ENCODE data around the gene LGALS4.

Gene LGALS4

GRCh38 chr19:38848299-38849146, 35.8 kb upstream of the LGALS4 start:
- Mint-ChIP-seq H3K4me3 (peak overlapping the region; percentile 94), H3K36me3 (peaks cover 91% of the 10 kb centered on the region), H3K9me3 (no peaks in the 10 kb centered on the region), H3K27ac (peak overlapping the region; percentile 98), H3K4me1 (peaks cover 72% of the 10 kb centered on the region)
- DNase-seq (ENCODE audit: low spot score in 2 of 2) (peak in 1 of 2 donors; percentile 59), ATAC-seq (no peak)

GRCh38 chr19:38846097-38846496, 33.4 kb upstream of the LGALS4 start:
- H3K9me3 Mint-ChIP-seq, result no peaks in the 10 kb centered on the region
- ATAC-seq (no peak), DNase-seq (ENCODE audit: low spot score in 2 of 2) (no peak)
- H3K27ac Mint-ChIP-seq, result peak overlapping the region; percentile 90
- peak overlapping the region; percentile 94 for H3K4me3 Mint-ChIP-seq
- H3K36me3 Mint-ChIP-seq, result peaks cover 100% of the 10 kb centered on the region
- H3K4me1 Mint-ChIP-seq, result peaks cover 76% of the 10 kb centered on the region

GRCh38 chr19:38845374-38846024, 32.8 kb upstream of the LGALS4 start:
- peak overlapping the region; percentile 94 for H3K4me3 Mint-ChIP-seq
- no peak for DNase-seq (ENCODE audit: low spot score in 2 of 2)
- peaks cover 78% of the 10 kb centered on the region for H3K4me1 Mint-ChIP-seq
- H3K9me3 Mint-ChIP-seq, result no peaks in the 10 kb centered on the region
- ATAC-seq, result no peak
- H3K36me3 Mint-ChIP-seq, result peaks cover 100% of the 10 kb centered on the region
- peak overlapping the region; percentile 90 for H3K27ac Mint-ChIP-seq

- peaks cover 100% of the 10 kb centered on the region for H3K36me3 Mint-ChIP-seq
- peak overlapping the region; percentile 90 for H3K27ac Mint-ChIP-seq
- ATAC-seq, result peak; percentile 37
- DNase-seq (ENCODE audit: low spot score in 2 of 2), result no peak
- H3K4me3 Mint-ChIP-seq, result peak overlapping the region; percentile 69
- peaks cover 89% of the 10 kb centered on the region for H3K4me1 Mint-ChIP-seq
- no peaks in the 10 kb centered on the region for H3K9me3 Mint-ChIP-seq
Measured at GRCh38 chr19:38844093-38844686, 31.4 kb upstream of the LGALS4 start.

- peak overlapping the region; percentile 69 for H3K4me3 Mint-ChIP-seq
- H3K36me3 Mint-ChIP-seq, result peaks cover 100% of the 10 kb centered on the region
- no peaks in the 10 kb centered on the region for H3K9me3 Mint-ChIP-seq
- no peak for DNase-seq (ENCODE audit: low spot score in 2 of 2)
- H3K27ac Mint-ChIP-seq, result peak overlapping the region; percentile 90
- H3K4me1 Mint-ChIP-seq, result peaks cover 90% of the 10 kb centered on the region
- ATAC-seq, result no peak
Measured at GRCh38 chr19:38843175-38843758, 30.5 kb upstream of the LGALS4 start.

GRCh38 chr19:38842439-38843174, 29.9 kb upstream of the LGALS4 start:
- H3K36me3 Mint-ChIP-seq, result peaks cover 100% of the 10 kb centered on the region
- H3K4me3 Mint-ChIP-seq, result peak overlapping the region; percentile 69
- peak overlapping the region; percentile 90 for H3K27ac Mint-ChIP-seq
- no peaks in the 10 kb centered on the region for H3K9me3 Mint-ChIP-seq
- H3K4me1 Mint-ChIP-seq, result peaks cover 83% of the 10 kb centered on the region
- ATAC-seq (peak; percentile 91), DNase-seq (ENCODE audit: low spot score in 2 of 2) (no peak)

GRCh38 chr19:38841787-38842438, 29.2 kb upstream of the LGALS4 start:
- peaks cover 100% of the 10 kb centered on the region for H3K36me3 Mint-ChIP-seq
- peak overlapping the region; percentile 69 for H3K4me3 Mint-ChIP-seq
- no peaks in the 10 kb centered on the region for H3K9me3 Mint-ChIP-seq
- no peak for ATAC-seq
- H3K4me1 Mint-ChIP-seq, result peaks cover 76% of the 10 kb centered on the region
- H3K27ac Mint-ChIP-seq, result peak overlapping the region; percentile 90
- DNase-seq (ENCODE audit: low spot score in 2 of 2), result no peak

GRCh38 chr19:38841180-38841766, 28.5 kb upstream of the LGALS4 start:
- H3K27ac Mint-ChIP-seq, result peak overlapping the region; percentile 90
- peaks cover 72% of the 10 kb centered on the region for H3K4me1 Mint-ChIP-seq
- ATAC-seq (no peak), DNase-seq (ENCODE audit: low spot score in 2 of 2) (no peak)
- no peaks in the 10 kb centered on the region for H3K9me3 Mint-ChIP-seq
- H3K4me3 Mint-ChIP-seq, result peak overlapping the region; percentile 69
- peaks cover 100% of the 10 kb centered on the region for H3K36me3 Mint-ChIP-seq

- no peaks in the 10 kb centered on the region for H3K9me3 Mint-ChIP-seq
- peak overlapping the region; percentile 90 for H3K27ac Mint-ChIP-seq
- peaks cover 100% of the 10 kb centered on the region for H3K36me3 Mint-ChIP-seq
- H3K4me3 Mint-ChIP-seq, result peak overlapping the region; percentile 8
- peaks cover 65% of the 10 kb centered on the region for H3K4me1 Mint-ChIP-seq
- ATAC-seq, result no peak
- DNase-seq (ENCODE audit: low spot score in 2 of 2), result no peak
Measured at GRCh38 chr19:38840583-38840968, 27.8 kb upstream of the LGALS4 start.

GRCh38 chr19:38839816-38840582, 27.3 kb upstream of the LGALS4 start:
- H3K4me3 Mint-ChIP-seq, result peak overlapping the region; percentile 44
- H3K36me3 Mint-ChIP-seq, result peaks cover 100% of the 10 kb centered on the region
- H3K4me1 Mint-ChIP-seq, result peaks cover 59% of the 10 kb centered on the region
- no peak for DNase-seq (ENCODE audit: low spot score in 2 of 2)
- peak overlapping the region; percentile 92 for H3K27ac Mint-ChIP-seq
- ATAC-seq, result no peak
- no peaks in the 10 kb centered on the region for H3K9me3 Mint-ChIP-seq

GRCh38 chr19:38838986-38839761, 26.4 kb upstream of the LGALS4 start:
- DNase-seq (ENCODE audit: low spot score in 2 of 2) (no peak), ATAC-seq (no peak)
- Mint-ChIP-seq H3K9me3 (no peaks in the 10 kb centered on the region), H3K4me3 (peak overlapping the region; percentile 44), H3K27ac (peak overlapping the region; percentile 92), H3K36me3 (peaks cover 97% of the 10 kb centered on the region), H3K4me1 (peaks cover 53% of the 10 kb centered on the region)

GRCh38 chr19:38838208-38838985, 25.7 kb upstream of the LGALS4 start:
- ATAC-seq (peak; percentile 64), DNase-seq (ENCODE audit: low spot score in 2 of 2) (no peak)
- Mint-ChIP-seq H3K4me1 (peaks cover 45% of the 10 kb centered on the region), H3K9me3 (no peaks in the 10 kb centered on the region), H3K36me3 (peaks cover 89% of the 10 kb centered on the region), H3K4me3 (peak overlapping the region; percentile 44), H3K27ac (peak overlapping the region; percentile 92)
